Femur (tissue), 1 donor: ENCODE results near the gene MAOB.

Source experiments
- DNase-seq: peaks from one replicate; pipeline ENCODE4 v3.0.0-alpha.2; 2017

The MAOB gene

DNA sequence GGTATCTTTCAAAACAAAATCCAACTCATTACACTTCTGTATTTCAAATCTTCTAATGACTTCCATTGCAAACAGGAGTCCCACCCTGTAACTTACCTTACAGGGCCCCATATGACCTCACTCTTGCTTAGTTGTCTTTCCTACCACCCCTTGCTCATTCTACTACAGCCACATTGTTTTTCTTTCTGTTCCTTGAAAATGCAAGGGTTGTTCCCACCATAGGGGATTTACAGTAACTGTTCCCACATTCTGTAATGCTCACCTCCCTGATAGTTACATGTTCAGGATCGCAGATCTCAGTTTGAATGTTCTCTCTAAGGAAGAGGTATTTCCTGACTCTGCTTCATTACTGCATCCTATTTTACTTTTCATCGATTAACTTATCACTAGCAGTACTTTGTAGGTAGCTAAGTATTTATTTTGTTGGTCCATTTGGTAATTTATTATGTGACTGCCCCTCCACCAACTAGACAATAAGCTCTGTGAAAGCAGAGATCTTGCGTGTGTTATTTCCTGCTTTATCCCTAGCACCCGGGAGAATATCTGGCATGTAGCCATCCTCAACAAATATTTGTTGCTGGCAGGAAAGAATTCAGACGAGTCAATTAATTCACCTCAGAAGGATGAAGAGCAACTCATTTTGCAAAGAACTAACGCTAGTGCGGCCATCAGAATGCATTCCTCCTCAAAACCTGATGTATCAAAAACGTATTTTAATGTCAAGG, 21.4 kb downstream of the MAOB start:
- DNase-seq: no peak

DNA sequence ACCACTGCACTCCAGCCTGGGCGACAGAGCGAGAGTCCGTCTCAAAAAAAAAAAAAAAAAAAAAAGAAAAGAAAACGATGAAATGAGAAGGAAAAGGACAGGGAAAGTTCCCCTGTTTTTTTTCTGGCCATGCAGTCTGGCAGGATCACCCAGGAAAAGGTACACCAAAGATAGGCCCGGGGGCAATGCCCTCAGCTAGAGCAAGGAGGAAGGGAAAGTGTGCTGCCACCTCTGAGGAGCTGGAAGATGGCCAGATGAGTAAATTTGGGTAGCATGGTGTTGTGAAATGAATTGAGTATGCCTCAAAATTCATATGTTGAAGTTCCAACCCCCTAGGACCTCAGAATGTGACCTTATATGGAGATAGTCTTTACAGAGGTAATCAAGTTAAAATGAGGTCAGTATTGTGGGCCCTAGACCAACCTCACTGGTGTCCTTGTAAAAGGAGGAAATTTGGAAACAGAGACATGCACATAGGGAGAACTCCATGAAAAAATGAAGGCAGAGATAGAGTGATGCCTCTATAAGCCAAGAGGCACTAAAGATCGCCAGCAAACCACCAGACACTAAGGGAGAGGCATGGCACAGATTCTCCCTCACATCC, 28.9 kb downstream of the MAOB start:
- DNase-seq: no peak

DNA sequence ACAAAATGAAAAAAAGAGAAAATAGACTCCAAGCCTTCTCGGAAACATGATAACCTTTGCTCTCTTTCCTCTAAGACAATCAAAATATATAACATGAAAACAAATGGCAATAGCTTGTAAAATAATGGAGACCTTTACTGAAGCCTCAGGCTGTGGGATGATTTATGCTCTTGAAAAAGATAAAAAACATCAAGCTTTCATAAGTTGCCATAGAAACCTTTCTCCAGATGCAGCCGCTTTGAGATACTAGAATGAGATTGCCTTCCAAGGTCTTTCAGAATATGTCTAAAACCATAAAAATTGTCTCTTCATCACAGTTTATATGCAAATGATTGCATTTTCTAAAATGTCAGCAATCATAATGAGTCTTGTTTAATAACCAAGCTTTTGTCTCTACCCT, 31.6 kb downstream of the MAOB start:
- no peak for DNase-seq

DNA sequence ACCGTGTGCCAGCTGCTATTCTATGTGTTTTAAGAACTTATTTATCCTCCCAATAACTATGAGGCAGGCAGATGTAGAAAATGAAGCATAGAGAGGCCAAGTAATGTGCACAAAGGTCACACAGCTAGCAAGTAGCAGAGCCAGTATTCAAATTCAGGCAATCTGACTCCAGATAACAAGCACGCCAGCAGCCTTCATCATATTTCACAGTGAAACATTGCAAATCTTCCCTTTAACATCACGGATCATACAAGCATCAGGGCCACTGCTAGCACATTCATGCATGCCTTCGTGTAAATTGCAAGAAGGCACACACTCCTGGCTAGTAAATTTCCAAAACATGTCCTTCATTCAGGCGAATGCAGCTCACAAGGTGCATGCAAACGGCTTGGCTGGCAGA, 33.1 kb downstream of the MAOB start:
- no peak for DNase-seq

- DNase-seq: no peak
Observed at GRCh38 chrX:43847352-43847751, 34.9 kb downstream of the MAOB start.

DNA sequence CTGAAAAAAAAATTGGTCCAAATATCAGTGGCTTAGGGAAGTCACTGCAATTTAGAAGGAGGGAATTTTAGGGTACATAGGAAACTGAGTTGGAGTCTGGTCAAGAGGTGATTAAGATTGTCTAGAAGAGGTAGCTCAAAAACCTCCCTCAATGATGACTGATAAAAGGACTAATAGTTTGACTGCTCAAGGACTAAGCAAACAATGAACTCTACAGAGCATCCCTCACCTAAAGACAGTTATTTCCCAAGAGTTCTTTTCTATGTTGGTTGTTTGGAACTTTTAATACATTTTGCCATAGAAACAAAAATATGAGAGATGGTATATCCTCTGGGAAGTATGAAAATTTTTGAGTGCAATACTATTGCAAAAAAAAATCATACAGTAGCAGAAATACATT, 35.7 kb downstream of the MAOB start:
- DNase-seq: no peak

GRCh38 chrX:43845776-43846175, 36.5 kb downstream of the MAOB start:
- no peak for DNase-seq

DNA sequence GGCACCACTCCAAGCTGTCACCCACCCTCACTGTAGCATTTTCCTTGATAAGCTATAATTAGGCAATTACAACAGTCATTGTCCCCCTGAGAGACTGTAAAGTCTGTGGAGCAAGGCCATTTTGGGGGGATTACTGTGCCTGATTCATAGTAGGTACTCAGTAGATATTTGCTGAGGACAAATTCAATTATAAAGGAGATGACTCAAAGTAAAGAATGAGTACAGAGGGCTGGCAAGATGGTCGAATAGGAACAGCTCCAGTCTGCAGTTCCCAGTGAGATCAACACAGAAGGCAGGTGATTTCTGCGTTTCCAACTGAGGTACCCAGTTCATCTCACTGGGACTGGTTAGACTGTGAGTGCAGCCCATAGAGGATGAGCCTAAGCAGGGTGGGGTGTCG, 42.0 kb downstream of the MAOB start:
- DNase-seq: no peak

- no peak for DNase-seq
Observed at GRCh38 chrX:43836435-43837184, 45.6 kb downstream of the MAOB start.

DNA sequence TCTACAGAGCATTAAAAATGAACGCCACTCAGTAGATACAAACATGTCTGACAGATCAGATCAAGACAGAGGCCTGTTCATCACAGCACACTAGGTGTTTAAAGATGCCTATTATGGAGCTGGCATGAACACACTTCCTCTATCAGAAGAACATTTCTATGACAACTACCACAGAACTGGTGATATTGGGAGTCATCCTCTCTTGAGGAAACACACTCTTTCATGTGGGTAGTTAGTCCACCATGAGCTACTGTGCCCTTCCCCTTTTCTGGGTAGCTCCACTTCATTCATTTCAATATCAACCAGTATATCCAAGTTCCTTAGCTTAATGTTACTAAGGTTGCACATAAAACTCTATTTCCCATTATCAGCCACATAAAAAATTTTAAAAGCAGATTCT, 46.7 kb downstream of the MAOB start:
- no peak for DNase-seq

DNA sequence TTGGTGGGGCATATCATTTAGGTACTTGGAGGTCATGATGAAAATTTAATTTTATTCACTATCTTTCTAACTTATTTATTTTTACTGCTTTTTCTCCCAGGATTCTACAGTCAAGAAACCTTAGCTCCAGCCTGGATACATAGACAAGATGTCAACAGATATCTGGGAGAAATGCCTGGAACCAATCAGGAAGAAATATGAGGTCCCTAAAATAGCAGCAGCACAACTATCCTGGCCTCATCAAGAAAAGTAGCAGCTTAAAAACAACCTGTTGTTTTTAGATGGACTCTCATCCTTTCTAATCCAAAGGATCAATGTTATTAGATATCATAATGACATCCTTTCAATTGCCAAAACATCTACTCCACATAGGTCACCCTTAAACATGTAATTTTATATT, 54.5 kb downstream of the MAOB start:
- no peak for DNase-seq

DNA sequence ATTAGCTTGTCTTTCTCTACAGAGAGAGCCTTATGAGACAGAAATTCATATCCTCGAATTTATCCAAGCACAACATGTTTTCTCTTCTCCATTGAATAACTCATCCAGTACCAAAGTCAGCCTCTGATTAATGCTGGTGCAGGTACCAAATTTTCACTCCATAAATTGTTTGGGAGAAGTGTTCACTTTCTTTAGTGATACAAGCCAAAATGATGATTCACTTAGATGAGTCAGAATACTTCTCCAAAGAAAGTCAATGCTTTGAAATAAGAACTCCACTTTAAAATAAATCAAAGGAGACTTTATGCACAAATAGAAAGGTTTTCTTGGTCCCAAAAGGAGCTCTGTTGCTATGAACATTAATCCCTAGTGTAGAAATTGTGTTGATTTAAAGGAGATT, 60.2 kb downstream of the MAOB start:
- no peak for DNase-seq

DNA sequence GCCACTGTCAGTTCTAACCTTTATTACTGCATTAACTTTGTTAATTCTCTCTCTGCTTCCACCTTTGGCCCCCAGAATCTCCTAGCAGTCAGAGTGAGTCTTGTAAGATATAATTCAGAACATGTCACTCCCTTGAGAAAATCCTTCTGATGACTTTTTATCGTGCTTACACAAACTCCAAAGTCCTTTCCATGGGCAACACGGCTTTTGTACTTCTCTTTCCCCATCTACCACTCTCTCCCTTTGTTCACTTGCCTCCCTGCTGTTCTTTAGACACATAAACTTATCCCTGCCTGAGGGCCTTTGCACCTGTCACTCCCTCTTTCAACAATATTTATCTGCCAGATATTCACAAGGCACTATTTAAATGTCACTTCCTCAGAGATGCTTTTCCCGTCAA, 64.8 kb downstream of the MAOB start:
- DNase-seq: no peak

- DNase-seq: no peak
Observed at GRCh38 chrX:43815209-43815608, 67.0 kb downstream of the MAOB start.

GRCh38 chrX:43813898-43814297, 68.4 kb downstream of the MAOB start:
- no peak for DNase-seq

- DNase-seq: no peak
Observed at GRCh38 chrX:43813319-43813718, 68.9 kb downstream of the MAOB start.

DNA sequence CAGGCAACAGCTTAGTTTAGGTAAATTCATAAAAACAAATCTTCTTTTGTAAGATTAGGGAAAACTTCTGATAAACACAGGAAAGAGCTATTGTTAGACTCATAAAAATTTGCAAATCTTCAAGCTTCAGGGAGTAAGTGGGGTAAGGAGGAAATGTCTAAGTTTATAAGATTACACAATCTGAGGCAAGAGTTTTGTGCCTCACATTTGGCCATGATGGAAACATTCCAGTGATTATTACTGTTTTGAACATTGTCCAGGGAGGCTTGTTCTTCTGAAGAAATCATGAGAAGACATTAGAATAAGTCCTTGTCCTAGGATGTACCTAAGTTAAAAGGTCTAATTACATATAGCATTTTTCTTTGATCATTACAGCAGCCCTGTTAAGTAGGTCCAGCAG, 72.8 kb downstream of the MAOB start:
- DNase-seq: no peak

DNA sequence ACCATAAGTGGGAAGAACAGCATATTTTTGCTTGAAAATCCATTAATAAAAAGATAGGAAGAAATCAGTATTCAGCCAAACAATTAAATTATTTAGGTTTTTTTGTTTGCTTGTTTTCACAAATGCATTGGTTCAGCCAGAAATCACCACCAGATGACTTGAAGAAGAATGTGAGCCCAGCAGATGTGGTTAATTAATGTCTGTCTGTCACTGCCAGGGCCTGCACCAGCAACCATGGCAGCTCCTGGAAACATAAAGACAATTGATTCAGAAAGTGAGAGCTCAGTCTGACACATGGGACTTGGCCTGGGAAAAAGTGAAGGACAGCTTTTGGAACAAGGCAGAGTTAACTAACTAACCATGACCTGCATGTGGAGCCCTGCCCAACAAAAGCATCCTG, 74.0 kb downstream of the MAOB start:
- DNase-seq: no peak

- no peak for DNase-seq
Observed at GRCh38 chrX:43805579-43805978, 76.7 kb downstream of the MAOB start.

DNA sequence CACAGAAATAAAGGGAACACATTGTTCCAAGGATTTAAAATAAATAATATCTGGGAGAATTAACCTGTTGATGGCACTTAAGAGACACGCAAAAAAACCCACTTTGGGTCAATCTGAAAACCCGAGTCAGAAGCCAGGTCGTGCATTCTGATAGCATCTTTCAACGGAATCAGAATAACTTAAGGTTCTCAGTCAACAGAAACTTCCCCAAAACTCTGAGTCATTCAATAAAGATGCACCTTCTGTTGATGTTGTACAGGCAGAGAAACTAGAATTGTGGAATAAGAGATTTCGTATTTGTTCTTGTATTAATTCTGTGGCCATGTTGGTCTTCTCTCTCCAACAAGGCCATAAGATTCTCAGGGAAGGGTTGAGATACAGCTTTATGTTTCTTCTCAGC, 78.2 kb downstream of the MAOB start:
- DNase-seq: no peak

- DNase-seq: no peak
Observed at GRCh38 chrX:43785930-43786591, 96.2 kb downstream of the MAOB start.

DNA sequence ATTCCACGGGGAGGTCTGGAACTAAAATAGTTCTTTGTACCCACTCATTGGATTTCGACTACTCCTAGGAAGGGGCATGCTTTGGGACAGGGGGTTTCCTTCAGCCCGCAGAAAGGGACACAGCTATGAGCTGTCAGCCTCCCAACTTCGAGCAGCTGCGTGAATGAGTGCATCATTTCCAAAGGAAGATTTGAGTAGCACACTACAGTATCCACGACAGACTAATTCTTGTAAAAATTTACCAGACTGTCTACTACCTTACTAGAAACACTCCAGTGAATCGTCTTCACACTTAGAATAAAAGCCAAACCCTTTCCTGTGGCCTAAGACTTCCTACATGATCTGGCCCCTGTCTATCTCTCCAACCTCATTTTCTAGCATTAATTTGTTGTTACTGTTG, 124.2 kb downstream of the MAOB start:
- DNase-seq: no peak

DNA sequence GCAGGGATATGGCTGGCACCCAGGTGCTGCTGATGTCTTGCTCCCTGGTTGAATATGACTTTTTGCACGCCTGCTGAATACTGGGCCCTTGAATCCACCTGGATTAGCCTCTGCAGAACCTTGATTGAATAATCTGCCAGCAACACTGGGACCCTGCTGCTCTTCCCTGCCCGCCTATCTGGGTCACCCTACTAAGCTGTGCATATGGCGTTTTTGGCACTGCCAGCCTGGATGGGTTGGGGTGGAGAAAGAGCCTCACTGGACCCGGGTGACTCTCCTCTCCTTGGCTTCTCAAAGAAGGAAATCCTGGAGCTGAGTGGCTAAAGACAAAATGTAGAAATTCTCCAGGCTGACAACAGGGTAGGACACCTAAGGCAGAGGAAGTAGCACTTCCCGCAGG, 126.2 kb downstream of the MAOB start:
- no peak for DNase-seq

DNA sequence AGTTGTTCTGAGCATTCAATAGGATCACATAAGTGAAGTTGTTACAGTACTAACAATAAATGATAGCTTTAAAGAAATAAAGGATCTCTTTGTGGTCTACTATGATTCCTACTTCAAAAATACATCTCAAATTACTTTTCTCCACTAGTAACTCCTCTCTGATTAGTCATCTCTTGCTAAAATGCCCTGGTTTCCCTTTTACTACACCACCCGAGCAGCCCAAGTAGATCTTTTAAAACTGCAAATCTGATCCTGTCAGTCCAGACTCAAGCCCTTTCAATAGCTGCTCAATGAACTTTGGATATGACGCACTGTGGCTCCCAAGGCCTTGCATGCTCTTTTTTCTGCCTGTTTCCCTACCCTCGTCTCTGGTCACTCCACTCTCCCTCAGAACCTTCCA, 128.6 kb downstream of the MAOB start:
- DNase-seq: no peak
